ENCODE measurements around the gene RNF207. TPM values are rescaled to one million over a fixed set of nuclear protein-coding genes. Genes with fewer than 3 reads are reported as not detected.

The RNF207 gene
- total and polyA plus RNA-seq, 2 donors (not counting 3 experiments of a cell fraction or from before 2014, with no cell fraction given): 3.2 to 8.2 TPM

GRCh38 chr1:6163973-6164617, 41.8 kb upstream of the RNF207 start:
- H3K9ac ChIP-seq (replicated peaks; ENCODE audit: extremely low read depth, insufficient read depth, low read length): no peak overlapping the region
- H3K4me1 ChIP-seq (ENCODE audit: control insufficient read depth, extremely low read depth, insufficient read depth, low read length): no peaks in the 10 kb centered on the region
- no peaks in the 10 kb centered on the region for H3K9me1 ChIP-seq (replicated peaks; ENCODE audit: control insufficient read depth, extremely low read depth, insufficient read depth, low read length)
- H3K36me3 ChIP-seq (ENCODE audit: control insufficient read depth in 2 of 2, extremely low read depth in 1 of 2, insufficient read depth in 2 of 2, low read length in 2 of 2): no peaks in the 10 kb centered on the region
- intact Hi-C loops (cut with micrococcal nuclease) (loop anchor here (5.0 kb wide), 1 partner anchor 1453 kb away; no protein-coding TSS in a partner anchor), dilution Hi-C loops (cut with MboI; ENCODE audit: extremely low pct_ligation_motif_present, low sequenced_read_pairs) (no loop called here)
- no peak overlapping the region for H3K27ac ChIP-seq (ENCODE audit: insufficient read depth, low read depth, low read length)
- H3K79me2 ChIP-seq (ENCODE audit: control insufficient read depth, insufficient read depth, low read length): no peaks in the 10 kb centered on the region
- no peaks in the 10 kb centered on the region for H3K9me3 ChIP-seq (replicated peaks; ENCODE audit: control insufficient read depth, insufficient read depth, low read length)
- FAIRE-seq (no peak), DNase-seq (ENCODE audit: low read depth, low spot score) (no peak)
- H3K4me3 ChIP-seq (replicated peaks in 1 of 3; ENCODE audit: insufficient read depth in 1 of 3, low read depth in 1 of 3, low read length in 3 of 3): no peak overlapping the region
- no peak for TF ChIP-seq POLR2A (IDR thresholded peaks at IDR 0.05; ENCODE audit: low read depth, low read length)
- no peak for TF ChIP-seq MAX (IDR thresholded peaks at IDR 0.05; ENCODE audit: insufficient read depth, insufficient read length)
- TF ChIP-seq EZH2 (IDR thresholded peaks at IDR 0.05; ENCODE audit: borderline replicate concordance, low read depth, low read length, severe bottlenecking): no peak
- TF ChIP-seq GATA2 (IDR thresholded peaks at IDR 0.05; ENCODE audit: insufficient read depth, insufficient read length, low read depth, low read length): no peak
- TF ChIP-seq POLR2AphosphoS5 (IDR thresholded peaks at IDR 0.05; ENCODE audit: insufficient read depth, low read depth, low read length): no peak
- TF ChIP-seq FOS (IDR thresholded peaks at IDR 0.05; ENCODE audit: borderline replicate concordance, insufficient read depth, low read length): no peak
- no peak for TF ChIP-seq JUN (IDR thresholded peaks at IDR 0.05; ENCODE audit: borderline replicate concordance, insufficient read depth, insufficient read length, low read depth)
- TF ChIP-seq, protein P1, sequence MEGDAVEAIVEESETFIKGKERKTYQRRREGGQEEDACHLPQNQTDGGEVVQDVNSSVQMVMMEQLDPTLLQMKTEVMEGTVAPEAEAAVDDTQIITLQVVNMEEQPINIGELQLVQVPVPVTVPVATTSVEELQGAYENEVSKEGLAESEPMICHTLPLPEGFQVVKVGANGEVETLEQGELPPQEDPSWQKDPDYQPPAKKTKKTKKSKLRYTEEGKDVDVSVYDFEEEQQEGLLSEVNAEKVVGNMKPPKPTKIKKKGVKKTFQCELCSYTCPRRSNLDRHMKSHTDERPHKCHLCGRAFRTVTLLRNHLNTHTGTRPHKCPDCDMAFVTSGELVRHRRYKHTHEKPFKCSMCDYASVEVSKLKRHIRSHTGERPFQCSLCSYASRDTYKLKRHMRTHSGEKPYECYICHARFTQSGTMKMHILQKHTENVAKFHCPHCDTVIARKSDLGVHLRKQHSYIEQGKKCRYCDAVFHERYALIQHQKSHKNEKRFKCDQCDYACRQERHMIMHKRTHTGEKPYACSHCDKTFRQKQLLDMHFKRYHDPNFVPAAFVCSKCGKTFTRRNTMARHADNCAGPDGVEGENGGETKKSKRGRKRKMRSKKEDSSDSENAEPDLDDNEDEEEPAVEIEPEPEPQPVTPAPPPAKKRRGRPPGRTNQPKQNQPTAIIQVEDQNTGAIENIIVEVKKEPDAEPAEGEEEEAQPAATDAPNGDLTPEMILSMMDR (IDR thresholded peaks at IDR 0.05; ENCODE audit: extremely low read depth in 1 of 2, insufficient read depth in 1 of 2, low read depth in 1 of 2, low read length in 2 of 2): no peak
- no peak for TF ChIP-seq MYC (IDR thresholded peaks at IDR 0.05; ENCODE audit: low read depth, low read length)
- no peak overlapping the region for H2AFZ ChIP-seq (ENCODE audit: low read depth, low read length)
- CTCF ChIA-PET: interaction anchor here (1.1 kb wide), 1 partner anchor 111 kb away, joined by 4 read pairs; no protein-coding TSS in a partner anchor
- no peak overlapping the region for H3K4me2 ChIP-seq (ENCODE audit: insufficient read depth, low read length)
- no peaks in the 10 kb centered on the region for H3K27me3 ChIP-seq (ENCODE audit: control insufficient read depth in 2 of 2, insufficient read depth in 2 of 2, low read length in 2 of 2)
- no TSS peak for BruUV-seq (replicated peaks)
- no peaks in the 10 kb centered on the region for H4K20me1 ChIP-seq (replicated peaks; ENCODE audit: control insufficient read depth, extremely low read depth, insufficient read depth, low read length)
- POLR2A ChIA-PET: no interaction called here

All from endothelial cell of umbilical vein (primary cell).